Right lobe of liver (tissue), 6 donors: ENCODE data around the gene SLC6A19. TPM values are rescaled to one million over a fixed set of nuclear protein-coding genes. Genes with fewer than 3 reads are reported as not detected.

Experiments
- ATAC-seq, 4 donors: fragments of 200-7000 bp; cut with Tn5 transposase; one replicate each; pipeline ENCODE4 v1.9.1; 2020; ENCODE audit warnings: mild to moderate bottlenecking in 4 of 4, moderate library complexity in 4 of 4
- DNase-seq, 3 donors: peaks; one replicate each; pipeline ENCODE4 v3.0.0-alpha.2; 2020
- H3K27ac ChIP-seq, 3 donors: fragments of 200-600 bp; one replicate each; pipeline ENCODE4 v1.8.0; 2022
- H3K27me3 ChIP-seq, 2 donors: fragments of 200-600 bp; one replicate each; pipeline ENCODE4 v1.8.0; 2022
- H3K36me3 ChIP-seq, 4 donors: fragments of 200-600 bp; sonication (generic) in 1 of 4; one replicate each; pipeline versions ENCODE4 v1.5.1 to v1.8.0; 2017 to 2022; ENCODE audit warnings: control low read depth in 1 of 4
- H3K4me1 ChIP-seq, 4 donors: fragments of 200-600 bp; sonication (generic) in 1 of 4; one replicate each; pipeline versions ENCODE4 v1.5.1 to v1.8.0; 2017 to 2022; ENCODE audit warnings: control low read depth in 1 of 4
- H3K4me3 ChIP-seq, 3 donors: fragments of 200-600 bp; one replicate each; pipeline ENCODE4 v1.8.0; 2022
- H3K9me3 ChIP-seq, 4 donors: fragments of 200-600 bp; sonication (generic) in 1 of 4; one replicate each; pipeline versions ENCODE4 v1.5.1 to v1.8.0; 2017 to 2022; ENCODE audit warnings: control low read depth in 1 of 4
- CTCF ChIP-seq, 4 donors: fragments of 200-600 bp in 3 of 4; fragments of 450-650 bp in 1 of 4; IDR thresholded peaks; one replicate each; pipeline versions ENCODE4 v1.5.1 to v1.8.0; 2016 to 2022; ENCODE audit warnings: antibody characterized with exemption in 4 of 4, mild to moderate bottlenecking in 2 of 4
- POLR2A ChIP-seq: fragments of 450-650 bp; IDR thresholded peaks from one replicate; pipeline ENCODE4 v1.6.1; 2017; ENCODE audit warnings: antibody characterized with exemption, mild to moderate bottlenecking
- WGBS: methylation state at CpG from one replicate; pipeline ENCODE4 v1.1.6; 2018; ENCODE audit warnings: low coverage, low lambda C conversion rate; ENCODE audit not compliant: insufficient coverage; ENCODE audit errors: missing lambda C conversion rate; 5-methylcytosine and 5-hydroxymethylcytosine counted together
- intact Hi-C, 2 donors: fragments of 100-400 bp; cut with DNase I; formaldehyde crosslinking; loops; one replicate each; pipeline versions ENCODE4 v1.11.2 to v1.14.1; 2022
- total RNA-seq, 6 experiments: library from RNA; depleted of rRNA in 2 of 6; stranded (reverse); fragments of >200 nt in 2 of 6; fragmentation: NEBNext Ultra II Directional in 3 of 6; extraction: Animal tissue kit (Norgen Biotek cat#: 25700) in 3 of 6; gene quantifications; one replicate each; pipeline versions ENCODE4 v1.1.0 to v1.2.4, GENCODE V29; 2016 to 2023
- donor health status: DM: no; HTN: yes; CAD: no.
- donor health status: DM: no; HTN: no; CAD: no.
- donor health status: DM: no; HTN: no; CAD: no.
- donor health status: DM: no; HTN: yes; CAD: no.
- donor health status: DM: no; HTN: yes; CAD: no.

Gene SLC6A19
- total RNA-seq, 6 experiments from 2014 or later: 0.12 to 0.93 (median 0.41) TPM

DNA sequence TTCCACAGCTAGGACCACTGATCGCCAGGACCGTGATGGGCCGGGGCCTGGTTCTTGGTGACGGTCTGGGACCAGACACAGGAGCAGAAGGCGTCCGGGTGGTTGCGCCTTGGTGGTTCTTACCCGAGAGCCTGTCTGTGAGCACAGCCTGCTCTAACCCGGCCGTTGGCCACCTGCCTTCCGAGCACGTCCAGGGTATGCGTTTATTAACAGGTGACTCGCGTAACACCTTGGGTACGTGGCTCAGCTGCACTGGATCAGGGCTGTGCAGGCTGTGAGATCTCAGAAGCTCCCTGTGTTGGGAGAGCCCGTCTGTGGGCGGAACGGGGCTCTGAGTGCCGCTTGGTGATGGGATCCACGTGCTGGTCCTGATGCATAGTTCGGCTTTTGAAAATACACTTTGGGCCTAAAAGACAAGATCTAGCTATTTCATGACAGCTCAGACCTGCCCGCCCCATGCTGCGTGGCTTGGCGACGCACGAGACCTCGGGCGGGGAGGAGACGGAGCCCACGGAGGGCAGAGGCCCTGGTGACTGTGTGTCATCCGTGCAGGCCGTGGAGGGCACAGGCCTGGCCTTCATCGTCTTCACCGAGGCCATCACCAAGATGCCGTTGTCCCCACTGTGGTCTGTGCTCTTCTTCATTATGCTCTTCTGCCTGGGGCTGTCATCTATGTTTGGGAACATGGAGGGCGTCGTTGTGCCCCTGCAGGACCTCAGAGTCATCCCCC is 17.1 kb downstream of the SLC6A19 start:
- ATAC-seq (no peak), DNase-seq (no peak)
- 80% methylated on average over 5 of the region's 38 CpGs for WGBS
- TF ChIP-seq CTCF (IDR thresholded peaks at IDR 0.05) (no peak), POLR2A (no peak)
- Histone ChIP-seq H3K4me1 (no peaks in the 10 kb centered on the region), H3K36me3 (no peaks in the 10 kb centered on the region), H3K27ac (no peak overlapping the region), H3K4me3 (no peak overlapping the region), H3K9me3 (no peaks in the 10 kb centered on the region), H3K27me3 (no peaks in the 10 kb centered on the region)
- intact Hi-C loops: no loop called here

DNA sequence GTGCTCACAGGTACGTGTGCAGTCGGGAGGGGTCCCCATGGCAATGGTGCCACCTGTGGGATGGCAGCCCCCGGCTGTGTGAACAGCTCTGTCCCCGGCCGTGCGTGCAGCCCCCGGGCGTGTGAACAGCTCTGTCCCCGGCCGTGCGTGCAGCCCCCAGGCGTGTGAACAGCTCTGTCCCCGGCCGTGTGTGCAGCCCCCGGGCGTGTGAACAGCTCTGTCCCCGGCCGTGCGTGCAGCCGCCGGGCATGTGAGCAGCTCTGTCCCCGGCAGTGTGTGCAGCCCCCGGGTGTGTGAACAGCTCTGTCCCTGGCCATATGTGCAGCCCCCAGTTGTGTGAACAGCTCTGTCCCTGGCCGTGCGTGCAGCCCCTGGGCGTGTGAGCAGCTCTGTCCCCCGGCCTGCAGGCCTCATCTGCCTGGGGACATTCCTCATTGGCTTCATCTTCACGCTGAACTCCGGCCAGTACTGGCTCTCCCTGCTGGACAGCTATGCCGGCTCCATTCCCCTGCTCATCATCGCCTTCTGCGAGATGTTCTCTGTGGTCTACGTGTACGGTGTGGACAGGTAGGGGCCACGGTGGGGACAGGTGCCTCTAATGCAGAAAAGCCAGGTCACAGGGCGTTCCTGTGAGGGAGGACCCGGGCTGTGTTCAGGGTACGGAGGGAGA is 17.8 kb downstream of the SLC6A19 start:
- no peaks in the 10 kb centered on the region for H3K36me3 ChIP-seq
- TF ChIP-seq POLR2A (no peak), CTCF (IDR thresholded peaks at IDR 0.05) (no peak)
- H3K4me3 ChIP-seq: no peak overlapping the region
- no peak for ATAC-seq
- H3K27ac ChIP-seq: no peak overlapping the region
- no peaks in the 10 kb centered on the region for H3K27me3 ChIP-seq
- intact Hi-C loops: no loop called here
- DNase-seq: no peak
- no peaks in the 10 kb centered on the region for H3K4me1 ChIP-seq
- WGBS: 62% methylated on average over 6 of the region's 38 CpGs
- H3K9me3 ChIP-seq: no peaks in the 10 kb centered on the region

DNA sequence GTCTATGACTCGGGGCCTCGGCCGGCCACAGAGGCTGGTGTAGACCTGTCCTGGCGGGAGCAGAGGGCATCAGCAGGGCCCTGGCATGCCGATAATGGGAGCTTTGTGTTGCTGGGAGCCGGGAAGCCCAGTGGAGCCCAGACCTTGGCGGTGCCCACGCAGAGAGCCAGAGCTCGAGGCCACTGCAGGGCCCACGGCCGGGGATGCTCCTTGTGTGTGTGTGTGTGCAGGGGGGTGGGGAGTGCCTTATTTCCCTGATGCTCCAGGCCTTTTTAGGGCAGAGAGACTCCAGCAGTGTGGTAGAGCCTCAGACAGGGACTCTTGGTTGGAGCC is 18.3 kb downstream of the SLC6A19 start:
- Histone ChIP-seq H3K36me3 (no peaks in the 10 kb centered on the region), H3K27ac (no peak overlapping the region), H3K27me3 (no peaks in the 10 kb centered on the region), H3K4me3 (no peak overlapping the region), H3K9me3 (no peaks in the 10 kb centered on the region), H3K4me1 (no peaks in the 10 kb centered on the region)
- intact Hi-C loops: no loop called here
- TF ChIP-seq CTCF (IDR thresholded peaks at IDR 0.05) (no peak), POLR2A (no peak)
- 96% methylated on average over 3 of the region's 11 CpGs for WGBS
- ATAC-seq (no peak), DNase-seq (no peak)

DNA sequence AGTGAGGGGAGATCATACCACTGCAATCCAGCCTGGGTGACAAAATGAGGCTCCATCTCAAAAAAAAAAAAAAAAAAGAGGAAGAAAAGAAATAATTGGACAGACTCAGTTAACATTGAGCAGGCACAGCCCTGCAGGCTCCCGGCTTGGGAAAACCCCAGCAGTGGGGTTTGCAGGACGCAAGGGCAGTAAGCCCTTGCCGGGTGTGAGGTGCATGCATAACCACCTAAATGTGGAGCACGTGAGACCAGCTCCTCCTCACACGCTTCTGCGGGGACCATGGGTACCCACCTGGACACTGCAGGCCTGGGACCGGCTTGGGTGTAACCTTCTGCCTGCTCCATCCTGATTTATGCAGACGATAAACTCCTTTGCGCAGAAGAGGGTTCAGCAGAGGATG is 19.0 kb downstream of the SLC6A19 start:
- DNase-seq (no peak), ATAC-seq (no peak)
- WGBS: 91% methylated on average over 3 of the region's 9 CpGs
- Histone ChIP-seq H3K9me3 (no peaks in the 10 kb centered on the region), H3K4me1 (no peaks in the 10 kb centered on the region), H3K4me3 (no peak overlapping the region), H3K27me3 (no peaks in the 10 kb centered on the region), H3K36me3 (no peaks in the 10 kb centered on the region), H3K27ac (no peak overlapping the region)
- TF ChIP-seq POLR2A (no peak), CTCF (IDR thresholded peaks at IDR 0.05) (no peak)
- intact Hi-C loops: no loop called here
